ENCODE results near the gene DNAH17.
A peak's percentile ranks its signal among the peaks of the same experiment; 100 is the strongest.

Gene DNAH17

DNA sequence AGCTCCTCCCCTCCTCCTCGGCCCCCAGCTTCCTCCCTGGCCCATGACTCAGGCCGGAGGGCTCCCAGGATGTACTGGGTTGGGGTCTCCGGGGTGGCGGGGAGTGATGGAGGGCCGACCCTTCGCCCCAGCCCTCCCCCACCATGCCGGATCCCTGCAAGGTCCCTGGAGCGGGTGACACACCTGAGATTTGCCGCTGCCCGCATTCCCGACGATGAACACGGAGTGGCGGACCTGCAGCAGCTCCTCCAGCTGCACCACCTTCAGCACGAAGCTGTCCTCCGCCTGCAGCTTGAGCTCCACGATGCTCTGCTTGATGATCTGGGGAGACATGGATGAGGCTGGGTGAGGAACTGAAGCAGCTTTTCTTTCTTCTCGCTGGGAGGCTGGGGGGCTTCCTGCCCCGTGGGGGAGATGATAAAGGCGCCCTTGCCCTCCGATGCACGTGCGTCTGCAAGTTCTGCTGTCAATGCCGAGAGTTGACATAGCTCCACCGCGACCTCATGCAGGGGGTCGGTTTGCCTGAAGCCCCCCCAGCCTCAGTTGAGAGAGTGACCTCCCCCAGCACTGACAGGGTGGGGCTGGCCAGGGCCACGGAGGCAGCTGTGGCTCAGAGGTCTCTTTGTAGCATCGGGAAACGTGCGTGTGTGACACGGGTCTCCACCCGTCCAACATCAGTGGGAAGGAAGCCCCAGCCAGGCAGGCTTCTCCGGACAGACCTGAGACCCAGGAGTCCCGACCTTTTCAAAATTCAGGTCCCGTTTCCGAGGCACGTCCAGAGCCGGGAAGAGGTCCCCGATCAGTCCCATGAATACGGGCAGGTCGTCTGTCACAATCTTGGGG lies 83.1 kb downstream of the DNAH17 start:
- DNase-seq: no peak

DNA sequence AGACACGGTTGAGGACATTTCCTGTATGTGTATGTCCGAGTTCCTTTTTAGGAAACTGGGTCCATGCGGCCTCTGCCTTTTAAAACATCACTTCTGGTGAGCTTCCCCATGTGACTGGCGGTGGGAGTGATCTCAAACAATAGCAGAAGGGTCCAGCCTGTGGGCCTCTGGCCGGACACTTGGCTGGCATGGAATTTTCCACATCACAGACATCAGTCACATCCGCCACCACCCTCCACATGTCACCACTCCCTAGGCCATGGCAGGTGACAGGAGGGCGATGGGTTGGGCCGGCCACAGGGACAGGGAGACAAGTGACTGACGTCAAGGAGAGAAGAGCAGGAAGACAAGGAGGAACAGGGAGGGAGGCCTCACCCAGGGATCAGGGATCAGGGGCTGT lies 83.7 kb downstream of the DNAH17 start:
- DNase-seq: no peak

- DNase-seq: no peak
These were observed 84.9 kb downstream of the DNAH17 start for GRCh38 chr17:78492116-78492799.

- DNase-seq: no peak
These were observed 85.7 kb downstream of the DNAH17 start for GRCh38 chr17:78491236-78492115.

GRCh38 chr17:78490673-78491072 lies 86.5 kb downstream of the DNAH17 start:
- DNase-seq: no peak

DNA sequence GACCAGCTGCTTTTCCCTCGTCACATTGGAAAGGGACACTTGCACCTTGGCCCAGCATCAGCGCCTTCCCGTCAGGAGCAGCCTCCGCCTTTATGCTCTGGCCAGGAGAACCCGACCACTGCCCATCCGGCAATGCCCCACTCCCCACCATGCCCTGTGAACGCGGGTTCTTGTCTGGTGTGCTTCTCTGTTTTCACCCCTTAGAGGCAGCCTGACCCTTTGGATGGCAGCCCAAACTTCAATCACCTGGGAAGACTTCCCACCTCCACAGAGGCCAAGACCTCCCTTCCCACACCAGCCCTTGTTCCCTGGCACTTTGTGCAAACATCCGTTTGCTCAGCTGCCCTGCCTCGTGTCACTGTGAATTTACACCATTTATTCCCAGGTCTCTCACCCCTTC lies 87.0 kb downstream of the DNAH17 start:
- no peak for DNase-seq

DNA sequence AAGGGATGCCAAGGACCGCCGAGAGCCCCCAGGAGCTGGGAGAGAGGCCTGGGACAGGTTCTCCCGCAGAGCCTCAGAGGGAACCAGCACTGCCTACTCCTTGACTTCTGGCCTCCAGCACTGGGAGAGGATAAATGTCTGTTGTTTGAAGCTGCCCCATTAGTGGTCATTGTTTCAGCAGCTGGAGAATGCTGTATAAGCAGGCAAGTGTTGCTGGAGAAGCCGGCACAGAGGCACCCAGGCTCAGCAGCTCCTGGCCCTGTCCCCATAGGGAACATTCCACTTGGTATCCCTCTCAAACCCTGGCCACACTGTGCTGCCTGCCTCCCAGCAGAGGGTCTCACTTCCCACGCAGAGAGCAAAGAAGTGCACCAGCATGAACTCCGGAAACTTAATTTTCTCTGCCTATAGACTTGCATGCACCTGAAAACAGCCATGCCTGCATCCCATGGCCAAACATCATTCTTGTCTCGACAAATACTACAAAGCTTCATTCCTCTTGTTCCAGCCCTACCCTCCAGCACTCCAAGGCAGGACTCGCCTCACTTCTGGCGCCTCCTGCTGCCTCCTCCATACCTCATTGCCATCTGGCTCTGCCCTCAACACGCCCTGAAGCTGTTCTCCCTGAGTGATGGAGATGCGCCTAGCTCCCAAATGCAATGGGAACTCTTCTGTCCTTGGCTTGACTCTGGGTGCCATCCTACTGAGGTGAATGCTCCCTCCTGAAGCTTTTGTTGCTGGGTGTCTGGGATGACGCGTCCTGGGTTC lies 88.1 kb downstream of the DNAH17 start:
- no peak for DNase-seq

DNA sequence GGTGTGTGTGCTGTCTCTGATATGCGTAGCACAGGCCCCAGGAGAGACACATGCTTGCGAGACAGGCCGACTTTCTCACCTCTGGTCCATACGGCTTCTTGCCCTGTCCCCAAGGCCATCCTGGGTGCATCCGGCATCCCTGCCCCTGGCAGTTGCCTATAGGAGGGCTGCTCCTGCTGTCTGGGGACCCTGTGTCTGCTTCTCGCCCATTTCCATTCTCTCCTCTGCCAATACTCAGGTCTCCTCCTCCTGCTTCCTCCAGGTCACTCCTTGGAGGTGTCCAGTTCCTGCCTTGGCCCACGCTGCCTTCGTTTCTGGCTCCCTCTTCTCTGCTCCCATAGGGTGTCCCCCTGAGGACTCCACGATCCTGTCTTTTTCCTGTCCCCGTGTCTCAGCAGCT lies 89.0 kb downstream of the DNAH17 start:
- DNase-seq: no peak

DNA sequence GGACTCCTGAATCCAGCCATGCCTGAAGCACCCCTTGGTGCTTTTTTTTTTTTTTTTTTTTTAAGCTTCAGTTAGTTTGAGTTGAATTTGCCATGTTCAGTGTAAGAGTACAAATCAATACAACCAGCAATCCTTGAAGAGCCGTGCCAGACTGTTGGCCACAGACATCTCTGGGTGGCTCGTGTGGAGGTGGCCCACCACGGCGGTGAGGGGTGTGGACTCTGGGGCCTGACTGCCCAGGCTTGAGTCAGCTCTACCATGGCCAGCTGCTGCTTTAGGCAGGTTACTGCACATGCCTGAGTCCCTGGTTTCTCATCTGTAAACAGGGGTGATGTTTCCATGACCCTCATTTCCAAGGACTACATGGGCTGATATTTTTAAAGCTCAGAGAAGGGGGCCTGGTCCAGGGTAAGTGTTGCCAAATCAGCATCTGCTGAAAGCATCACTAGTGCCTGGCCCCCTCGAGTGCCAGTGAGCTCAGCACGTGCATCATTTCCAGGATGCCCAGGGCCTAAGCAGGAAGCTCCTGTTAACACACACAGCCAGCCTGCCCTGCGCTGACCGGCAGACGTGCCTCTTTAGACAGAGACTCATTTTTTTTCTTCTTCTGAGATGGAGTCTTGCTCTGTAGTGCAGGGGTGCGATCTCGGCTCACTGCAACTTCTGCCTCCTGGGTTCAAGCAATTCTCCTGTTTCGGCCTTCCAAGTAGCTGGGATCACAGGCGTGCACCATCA lies 90.1 kb downstream of the DNAH17 start:
- no peak for DNase-seq

- DNase-seq: no peak
These were observed 90.9 kb downstream of the DNAH17 start for GRCh38 chr17:78486228-78486802.

DNA sequence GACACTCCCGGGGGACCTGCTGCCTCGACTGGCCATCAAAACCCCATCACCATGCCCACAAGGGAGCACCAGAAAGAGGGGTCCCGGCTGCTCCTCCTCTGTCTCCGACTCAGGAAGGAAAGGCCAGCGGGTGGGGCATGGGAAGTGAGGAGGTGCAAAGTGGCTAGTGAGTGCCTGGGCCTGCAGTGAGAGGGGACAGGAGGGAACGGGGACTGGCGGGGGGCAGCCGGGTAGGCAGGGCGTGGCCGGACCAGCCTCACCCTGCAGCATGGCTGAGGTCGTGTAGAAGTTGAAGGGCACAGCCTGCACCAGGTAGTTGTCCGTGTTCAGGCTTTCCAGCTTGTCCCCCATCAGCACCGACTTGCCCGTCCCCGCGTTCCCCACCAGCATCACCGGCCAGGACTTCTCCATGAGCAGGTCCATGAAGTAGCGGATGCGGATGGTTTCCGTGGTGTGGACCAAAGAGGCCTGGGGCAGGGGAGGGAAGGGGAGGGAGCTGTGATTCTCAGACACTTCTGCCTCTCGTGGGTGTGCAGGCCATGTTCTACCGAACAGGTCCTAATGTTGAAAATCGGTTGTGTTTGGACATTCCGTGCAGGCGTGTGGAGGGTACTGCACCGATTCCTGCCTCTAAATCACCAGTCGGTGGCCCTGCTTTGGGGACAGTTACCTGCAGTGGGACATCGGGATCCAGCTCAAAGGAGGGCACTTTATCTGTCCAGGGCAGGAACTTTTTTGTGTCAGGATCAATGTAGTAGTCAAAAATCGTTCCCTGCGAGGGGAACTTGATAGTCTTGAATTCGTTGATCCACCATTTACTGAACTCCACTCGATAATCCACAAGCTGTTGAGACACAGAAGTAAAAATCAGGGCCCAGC lies 91.7 kb downstream of the DNAH17 start:
- no peak for DNase-seq

DNA sequence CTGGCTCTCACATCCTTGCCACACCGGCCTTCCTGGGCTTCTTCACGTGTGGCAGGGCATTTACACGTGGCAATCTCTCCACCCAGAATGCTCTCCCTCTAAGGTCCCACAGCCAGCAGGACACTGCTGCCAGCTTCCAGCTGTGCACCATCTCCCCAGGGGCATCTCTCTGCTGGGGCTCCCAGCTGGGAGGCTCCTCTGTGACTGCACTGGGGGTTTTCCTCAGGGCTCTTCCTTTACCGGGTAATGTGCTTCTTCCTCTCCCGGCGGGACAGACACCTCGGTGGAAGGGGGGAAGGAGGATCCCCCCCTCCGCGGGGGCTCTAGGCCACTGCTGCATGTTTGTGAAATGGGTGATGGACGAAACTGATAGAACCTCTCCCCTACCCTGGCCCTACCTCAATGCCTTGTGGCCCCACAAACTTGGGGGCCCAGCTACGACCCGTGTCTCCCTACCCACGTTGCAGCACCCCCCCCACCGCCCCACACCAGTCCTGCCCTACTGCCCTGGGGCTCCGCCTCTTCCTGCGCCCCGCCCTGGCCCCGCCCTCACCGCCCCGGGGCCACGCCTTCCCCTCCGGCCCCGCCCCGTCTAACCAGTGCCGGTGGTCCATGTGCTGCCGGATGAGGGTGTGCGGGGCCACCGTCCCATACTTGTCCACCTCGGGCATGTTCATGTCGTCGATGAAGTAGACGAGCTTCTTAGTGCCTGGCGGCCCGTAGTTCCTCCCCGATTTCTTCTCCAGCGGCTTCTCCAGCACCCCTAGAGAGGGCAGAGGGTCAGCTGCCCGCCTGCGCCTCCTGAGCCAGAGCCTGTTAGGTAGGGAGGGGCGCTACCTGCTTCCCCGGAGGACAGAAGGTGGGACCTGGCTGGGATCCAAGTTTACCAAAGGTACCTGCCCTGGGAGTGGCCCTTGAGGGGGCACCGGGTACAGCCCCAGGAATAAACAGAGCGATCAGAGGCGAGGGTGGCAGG lies 92.6 kb downstream of the DNAH17 start:
- peak; percentile 61 for DNase-seq

- no peak for DNase-seq
These were observed 97.8 kb downstream of the DNAH17 start for GRCh38 chr17:78479369-78479768.

DNA sequence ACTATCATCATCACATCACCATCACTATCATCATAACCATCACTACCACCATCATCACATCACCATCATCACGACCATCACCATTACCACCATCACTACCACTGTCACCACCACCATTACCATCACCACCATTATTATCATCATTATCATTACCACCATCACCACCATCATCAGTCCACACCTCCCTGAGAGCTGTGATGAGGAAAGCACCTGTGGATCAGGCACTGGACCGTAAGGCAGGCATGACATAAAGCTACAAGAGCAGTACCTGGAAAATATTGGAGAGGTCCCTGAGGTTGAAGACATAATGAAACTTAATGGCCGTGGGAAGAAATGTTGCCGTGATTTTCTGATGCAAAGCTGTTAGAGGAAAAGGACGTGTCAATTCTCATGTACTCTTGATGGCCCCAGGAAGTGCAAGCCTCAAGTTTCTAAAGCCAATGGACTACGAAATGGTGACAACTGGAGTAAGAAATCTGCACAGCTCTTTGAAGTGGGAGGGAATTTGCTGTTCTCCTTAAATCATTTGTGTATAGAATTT lies 98.4 kb downstream of the DNAH17 start:
- no peak for DNase-seq

DNA sequence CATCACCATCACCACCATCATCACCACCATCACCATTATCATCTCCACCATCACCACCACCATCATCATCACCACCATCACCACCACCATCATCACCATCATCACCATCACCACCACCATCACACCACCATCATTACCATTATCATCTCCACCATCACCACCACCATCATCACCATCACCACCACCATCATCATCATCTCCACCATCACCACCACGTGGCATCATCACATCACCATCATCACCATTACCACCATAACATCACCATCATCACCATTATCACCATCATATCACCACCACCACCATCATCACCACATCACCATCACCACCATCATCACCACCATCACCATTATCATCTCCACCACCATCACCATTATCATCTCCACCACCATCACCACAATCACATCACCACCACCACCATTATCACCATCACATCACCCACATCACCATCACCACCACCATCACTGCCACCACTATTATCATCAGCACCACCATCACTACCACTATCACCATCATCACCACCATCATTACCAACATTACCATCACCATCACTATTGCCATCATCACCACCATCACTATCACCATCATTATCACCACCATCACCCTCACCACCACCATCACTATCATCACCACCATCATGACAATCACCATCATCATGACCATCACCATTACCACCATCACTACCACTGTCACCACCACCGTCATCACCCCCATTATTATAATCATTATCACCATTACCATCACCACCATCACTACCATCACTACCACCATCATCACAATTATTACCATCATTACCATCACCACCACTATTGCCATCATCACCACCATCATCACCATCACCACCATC lies 99.1 kb downstream of the DNAH17 start:
- no peak for DNase-seq

DNA sequence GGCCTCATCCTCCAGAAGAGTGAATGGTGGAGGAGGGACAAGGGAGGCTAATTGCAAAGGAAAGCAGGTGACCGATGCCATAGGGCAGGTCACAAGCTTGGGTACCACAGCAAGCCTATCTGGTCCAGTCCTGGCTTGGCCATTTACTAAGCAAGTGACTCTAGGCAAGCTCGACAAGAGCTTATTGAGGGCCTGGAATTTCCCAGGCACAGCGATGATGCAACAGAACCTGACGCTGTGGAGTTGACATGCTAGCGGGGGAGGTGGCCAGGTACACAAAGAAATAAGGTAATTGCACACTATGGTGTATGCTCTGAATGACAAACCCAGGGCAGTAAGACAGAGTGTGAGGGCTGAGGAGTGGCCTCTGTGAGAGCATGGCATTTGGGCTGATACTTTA lies 100.2 kb downstream of the DNAH17 start:
- DNase-seq: no peak

- DNase-seq: no peak
These were observed 101.0 kb downstream of the DNAH17 start for GRCh38 chr17:78476149-78476548.

GRCh38 chr17:78475211-78475610 lies 102.0 kb downstream of the DNAH17 start:
- no peak for DNase-seq
